ENCODE results near the gene SORT1. TPM values are rescaled to one million over a fixed set of nuclear protein-coding genes. Genes with fewer than 3 reads are reported as not detected.

The SORT1 gene
- total RNA-seq, 1 experiment from 2014 or later, result 13.3 TPM

DNA sequence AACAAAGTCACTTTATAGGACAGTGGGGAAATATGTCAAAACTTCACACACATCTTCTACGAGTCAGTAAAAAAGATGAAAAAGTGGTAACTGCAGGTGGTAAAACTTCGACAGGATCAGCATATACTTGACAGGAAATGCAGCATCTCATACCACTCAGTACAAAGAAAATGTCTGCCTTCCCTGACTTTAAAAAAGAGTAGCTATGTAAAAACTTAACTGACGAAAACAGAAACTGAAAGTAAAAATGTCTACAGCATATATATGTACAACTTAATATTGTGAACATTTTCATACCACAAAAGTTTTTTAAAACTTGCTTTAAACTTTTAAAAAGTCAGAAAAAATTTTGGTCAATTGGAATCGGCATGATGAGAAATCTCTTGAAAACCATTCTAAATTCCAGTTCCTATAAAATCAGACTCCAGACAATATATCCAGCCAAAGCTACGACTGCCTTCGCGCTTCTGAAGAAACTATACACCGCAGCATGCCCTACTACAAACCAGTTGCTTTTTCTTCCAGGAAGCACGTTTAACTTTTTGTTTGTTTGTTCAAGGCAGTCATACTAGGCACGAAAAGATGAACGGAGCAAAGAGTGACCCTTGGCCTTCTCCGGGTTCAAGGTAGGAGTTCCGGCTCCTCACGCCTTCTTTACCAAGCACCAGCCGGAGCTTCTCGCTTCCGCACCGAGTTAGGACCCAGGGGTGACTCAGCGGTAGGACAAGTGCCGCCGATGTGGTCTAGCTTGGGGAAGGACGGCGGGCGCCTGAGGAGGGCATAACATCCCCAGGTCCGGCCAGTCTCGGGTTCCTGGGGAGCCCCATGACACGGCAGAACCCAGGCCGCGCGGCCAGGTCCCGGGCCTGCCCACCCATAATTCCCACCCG lies 27.9 kb upstream of the SORT1 start:
- TSS peak; percentile 80 for BruUV-seq (replicated peaks)
- peak; percentile 58 for DNase-seq (ENCODE audit: unreplicated experiment)
- Mint-ChIP-seq H3K36me3 (ENCODE audit: insufficient read depth, unreplicated experiment) (peaks cover 22% of the 10 kb centered on the region), H3K27me3 (ENCODE audit: insufficient read depth, unreplicated experiment) (no peaks in the 10 kb centered on the region), H3K4me1 (ENCODE audit: insufficient read depth, unreplicated experiment) (peaks cover 24% of the 10 kb centered on the region), H3K27ac (ENCODE audit: low read depth, unreplicated experiment) (peak overlapping the region; percentile 90), H3K9me3 (ENCODE audit: unreplicated experiment) (no peaks in the 10 kb centered on the region), H3K4me3 (ENCODE audit: unreplicated experiment) (peak overlapping the region; percentile 95)
- intact Hi-C loops (cut with micrococcal nuclease), result loop anchor here (1.0 to 10.0 kb wide), 3 partner anchors 67 to 221 kb away; partner anchors contain the start of gene CYB561D1
- ChIA-PET POLR2A (interaction anchor here (0.6 to 3.4 kb wide), 32 partner anchors 8 to 572 kb away, joined by 3 to 17 read pairs (median 4); partner anchors contain the start of genes ATXN7L2, CYB561D1, GNAI3 and PSRC1), CTCF (interaction anchor here (0.7 to 4.2 kb wide), 7 partner anchors 11 to 218 kb away, joined by 3 to 30 read pairs (median 3); no protein-coding TSS in a partner anchor)
- TF ChIP-seq, protein P1, sequence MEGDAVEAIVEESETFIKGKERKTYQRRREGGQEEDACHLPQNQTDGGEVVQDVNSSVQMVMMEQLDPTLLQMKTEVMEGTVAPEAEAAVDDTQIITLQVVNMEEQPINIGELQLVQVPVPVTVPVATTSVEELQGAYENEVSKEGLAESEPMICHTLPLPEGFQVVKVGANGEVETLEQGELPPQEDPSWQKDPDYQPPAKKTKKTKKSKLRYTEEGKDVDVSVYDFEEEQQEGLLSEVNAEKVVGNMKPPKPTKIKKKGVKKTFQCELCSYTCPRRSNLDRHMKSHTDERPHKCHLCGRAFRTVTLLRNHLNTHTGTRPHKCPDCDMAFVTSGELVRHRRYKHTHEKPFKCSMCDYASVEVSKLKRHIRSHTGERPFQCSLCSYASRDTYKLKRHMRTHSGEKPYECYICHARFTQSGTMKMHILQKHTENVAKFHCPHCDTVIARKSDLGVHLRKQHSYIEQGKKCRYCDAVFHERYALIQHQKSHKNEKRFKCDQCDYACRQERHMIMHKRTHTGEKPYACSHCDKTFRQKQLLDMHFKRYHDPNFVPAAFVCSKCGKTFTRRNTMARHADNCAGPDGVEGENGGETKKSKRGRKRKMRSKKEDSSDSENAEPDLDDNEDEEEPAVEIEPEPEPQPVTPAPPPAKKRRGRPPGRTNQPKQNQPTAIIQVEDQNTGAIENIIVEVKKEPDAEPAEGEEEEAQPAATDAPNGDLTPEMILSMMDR (IDR thresholded peaks at IDR 0.05; ENCODE audit: unreplicated experiment), result no peak

GRCh38 chr1:109423498-109423897 lies 25.8 kb upstream of the SORT1 start:
- BruUV-seq (replicated peaks), result no TSS peak
- peaks cover 43% of the 10 kb centered on the region for H3K36me3 Mint-ChIP-seq (ENCODE audit: insufficient read depth, unreplicated experiment)
- DNase-seq (ENCODE audit: unreplicated experiment), result no peak
- H3K9me3 Mint-ChIP-seq (ENCODE audit: unreplicated experiment), result no peaks in the 10 kb centered on the region
- no peaks in the 10 kb centered on the region for H3K27me3 Mint-ChIP-seq (ENCODE audit: insufficient read depth, unreplicated experiment)
- H3K4me3 Mint-ChIP-seq (ENCODE audit: unreplicated experiment), result no peak overlapping the region
- intact Hi-C loops (cut with micrococcal nuclease), result loop anchor here (10.0 kb wide), 1 partner anchor 219 kb away; no protein-coding TSS in a partner anchor
- H3K4me1 Mint-ChIP-seq (ENCODE audit: insufficient read depth, unreplicated experiment), result peaks cover 24% of the 10 kb centered on the region
- peak overlapping the region; percentile 90 for H3K27ac Mint-ChIP-seq (ENCODE audit: low read depth, unreplicated experiment)
- TF ChIP-seq, protein P1 (IDR thresholded peaks at IDR 0.05; ENCODE audit: unreplicated experiment), result no peak
- POLR2A ChIA-PET, result interaction anchor here (0.6 to 1.2 kb wide), 5 partner anchors 61 to 205 kb away, joined by 3 to 5 read pairs (median 3); no protein-coding TSS in a partner anchor
- CTCF ChIA-PET, result interaction anchor here (0.6 to 1.1 kb wide), 2 partner anchors 11 to 609 kb away, joined by 3 read pairs; no protein-coding TSS in a partner anchor

DNA sequence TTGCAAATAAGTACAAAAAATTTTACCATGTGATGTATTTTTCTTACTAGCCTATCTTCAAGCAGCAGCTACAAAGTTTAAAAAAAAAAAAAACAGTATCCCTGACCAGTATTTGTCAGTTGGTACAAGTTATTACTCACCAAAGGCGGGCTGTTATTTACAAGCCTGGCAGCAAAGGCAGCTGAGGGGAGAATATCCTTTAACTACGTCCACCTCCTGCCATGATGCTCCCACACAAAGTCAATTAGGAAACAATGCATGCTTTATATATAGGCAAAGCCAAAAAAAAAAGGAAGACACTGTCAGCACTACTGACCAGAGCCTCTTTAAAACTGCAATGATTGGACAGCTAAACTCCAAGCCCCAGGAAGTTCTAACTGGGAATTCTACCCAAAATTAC lies 14.8 kb upstream of the SORT1 start:
- H3K27me3 Mint-ChIP-seq (ENCODE audit: insufficient read depth, unreplicated experiment), result no peaks in the 10 kb centered on the region
- ChIA-PET CTCF (interaction anchor here (0.6 to 2.3 kb wide), 9 partner anchors 10 to 690 kb away, joined by 3 to 17 read pairs (median 4); partner anchors contain the start of gene PSRC1), POLR2A (interaction anchor here (0.6 to 1.0 kb wide), 5 partner anchors 13 to 129 kb away, joined by 3 to 5 read pairs (median 3); partner anchors contain the start of gene ATXN7L2)
- H3K27ac Mint-ChIP-seq (ENCODE audit: low read depth, unreplicated experiment), result no peak overlapping the region
- peaks cover 11% of the 10 kb centered on the region for H3K4me1 Mint-ChIP-seq (ENCODE audit: insufficient read depth, unreplicated experiment)
- intact Hi-C loops (cut with micrococcal nuclease), result no loop called here
- TF ChIP-seq, protein P1 (IDR thresholded peaks at IDR 0.05; ENCODE audit: unreplicated experiment), result no peak
- no peaks in the 10 kb centered on the region for H3K9me3 Mint-ChIP-seq (ENCODE audit: unreplicated experiment)
- no peak for DNase-seq (ENCODE audit: unreplicated experiment)
- peaks cover 96% of the 10 kb centered on the region for H3K36me3 Mint-ChIP-seq (ENCODE audit: insufficient read depth, unreplicated experiment)
- BruUV-seq (replicated peaks), result no TSS peak
- H3K4me3 Mint-ChIP-seq (ENCODE audit: unreplicated experiment), result no peak overlapping the region

DNA sequence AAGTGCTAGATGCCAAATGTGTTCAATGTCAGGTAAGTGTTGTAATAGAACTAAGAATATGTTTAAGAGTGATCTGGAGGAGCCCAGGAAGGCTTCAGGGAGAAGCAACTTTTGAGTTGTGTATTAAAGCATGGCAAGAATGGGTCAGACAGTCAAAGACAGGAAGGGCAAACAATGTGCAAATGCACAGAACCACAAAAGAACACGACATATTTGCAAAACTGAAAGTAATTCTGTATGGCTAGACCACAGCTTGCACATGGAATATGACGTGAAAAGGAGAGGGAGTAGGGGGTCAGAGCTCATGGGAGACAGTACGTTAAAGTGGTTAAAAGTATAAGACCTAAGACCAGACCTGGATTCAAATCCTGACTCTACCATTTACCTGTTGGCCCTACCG lies 7.1 kb upstream of the SORT1 start:
- no peaks in the 10 kb centered on the region for H3K27me3 Mint-ChIP-seq (ENCODE audit: insufficient read depth, unreplicated experiment)
- intact Hi-C loops (cut with micrococcal nuclease), result no loop called here
- H3K27ac Mint-ChIP-seq (ENCODE audit: low read depth, unreplicated experiment), result no peak overlapping the region
- BruUV-seq (replicated peaks), result no TSS peak
- ChIA-PET POLR2A (no interaction called here), CTCF (interaction anchor here (1.3 kb wide), 1 partner anchor 127 kb away, joined by 3 read pairs; no protein-coding TSS in a partner anchor)
- H3K36me3 Mint-ChIP-seq (ENCODE audit: insufficient read depth, unreplicated experiment), result peaks cover 74% of the 10 kb centered on the region
- no peak for DNase-seq (ENCODE audit: unreplicated experiment)
- TF ChIP-seq, protein P1 (IDR thresholded peaks at IDR 0.05; ENCODE audit: unreplicated experiment), result no peak
- no peak overlapping the region for H3K4me3 Mint-ChIP-seq (ENCODE audit: unreplicated experiment)
- no peaks in the 10 kb centered on the region for H3K4me1 Mint-ChIP-seq (ENCODE audit: insufficient read depth, unreplicated experiment)
- H3K9me3 Mint-ChIP-seq (ENCODE audit: unreplicated experiment), result no peaks in the 10 kb centered on the region
